A549 (cell line): ENCODE data around the gene ZNF804B.

Experiments used
- CEBPB ChIP-seq, 2 experiments: fragments of >200 bp in 1 of 2; sonication (Bioruptor Twin) in 1 of 2; formaldehyde crosslinking in 1 of 2; IDR thresholded peaks; 2 replicates each; pipeline ENCODE4 v1.6.1; 2012 to 2016
- CHD4 ChIP-seq: fragments of 200-600 bp; sonication (generic); IDR thresholded peaks from 2 replicates; pipeline ENCODE4 v1.6.1; 2016; ENCODE audit warnings: antibody characterized with exemption, mild to moderate bottlenecking, borderline replicate concordance
- EHMT2 ChIP-seq: fragments of 200-600 bp; sonication (generic); IDR thresholded peaks from 2 replicates; pipeline ENCODE4 v1.6.1; 2016; ENCODE audit warnings: antibody characterized with exemption, low read depth, mild to moderate bottlenecking, moderate library complexity
- HOXB13 ChIP-seq: fragments of 250-450 bp; sonication (Bioruptor Pico); IDR thresholded peaks from 2 replicates; pipeline ENCODE4 v1.5.0; 2020; ENCODE audit warnings: low read depth, mild to moderate bottlenecking, moderate library complexity
- JUN ChIP-seq, 2 experiments: fragments of >200 bp; sonication (Bioruptor Twin); formaldehyde crosslinking; IDR thresholded peaks; 2 replicates in 1 of 2; 3 replicates in 1 of 2; pipeline ENCODE4 v1.6.1; 2016 to 2017
- JUNB ChIP-seq: fragments of >200 bp; sonication (Bioruptor Twin); formaldehyde crosslinking; IDR thresholded peaks from 2 replicates; pipeline ENCODE4 v1.6.1; 2016
- NFE2L2 ChIP-seq: fragments of 150-350 bp; conservative IDR thresholded peaks from 2 replicates; pipeline ENCODE4 v1.6.1; 2014; ENCODE audit warnings: low read length
- POLR2A ChIP-seq: IDR thresholded peaks from 2 replicates; pipeline ENCODE4 v1.6.1; 2012; ENCODE audit warnings: mild to moderate bottlenecking, low read length
- POLR2AphosphoS2 ChIP-seq: conservative IDR thresholded peaks from 2 replicates; pipeline ENCODE4 v1.6.1; 2012; ENCODE audit warnings: low read length, improper control_type of control experiment, inconsistent platforms
- SMC3 ChIP-seq: fragments of >200 bp; sonication (Bioruptor Twin); formaldehyde crosslinking; IDR thresholded peaks from 3 replicates; pipeline ENCODE4 v1.6.1; 2018; ENCODE audit warnings: inconsistent platforms
- TF ChIP-seq, protein P1 (sequence below): fragments of >200 bp; sonication (Bioruptor Twin); formaldehyde crosslinking; IDR thresholded peaks from 3 replicates; pipeline ENCODE4 v1.5.1; 2016
- TF ChIP-seq, protein P2 (sequence below): IDR thresholded peaks from 2 replicates; pipeline ENCODE4 v1.6.1; 2012
- TF ChIP-seq, protein P3 (sequence below): fragments of 200-600 bp; sonication (generic); IDR thresholded peaks from 2 replicates; pipeline ENCODE4 v1.6.1; 2016; ENCODE audit warnings: antibody characterized with exemption, mild to moderate bottlenecking, moderate library complexity

DNA sequence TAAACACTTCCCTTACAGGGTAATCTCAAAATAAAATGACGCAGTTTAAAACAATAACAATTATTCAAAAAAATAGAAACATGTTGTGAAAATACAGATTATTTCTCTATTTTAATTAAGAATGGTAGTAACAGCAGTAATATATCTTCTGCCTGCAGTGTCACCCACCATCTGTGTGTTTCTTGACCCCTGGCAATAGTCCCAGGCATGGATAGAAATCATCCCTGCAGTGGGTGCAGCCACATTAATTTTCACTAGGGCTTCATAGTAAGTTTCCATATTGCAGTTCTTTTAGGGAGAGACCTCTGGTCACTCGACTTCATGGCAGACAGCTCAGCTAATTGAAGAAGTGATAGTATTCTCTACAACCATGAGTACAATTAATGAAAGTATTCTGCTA, 506.1 kb downstream of the ZNF804B start:
- TF ChIP-seq, protein P1, sequence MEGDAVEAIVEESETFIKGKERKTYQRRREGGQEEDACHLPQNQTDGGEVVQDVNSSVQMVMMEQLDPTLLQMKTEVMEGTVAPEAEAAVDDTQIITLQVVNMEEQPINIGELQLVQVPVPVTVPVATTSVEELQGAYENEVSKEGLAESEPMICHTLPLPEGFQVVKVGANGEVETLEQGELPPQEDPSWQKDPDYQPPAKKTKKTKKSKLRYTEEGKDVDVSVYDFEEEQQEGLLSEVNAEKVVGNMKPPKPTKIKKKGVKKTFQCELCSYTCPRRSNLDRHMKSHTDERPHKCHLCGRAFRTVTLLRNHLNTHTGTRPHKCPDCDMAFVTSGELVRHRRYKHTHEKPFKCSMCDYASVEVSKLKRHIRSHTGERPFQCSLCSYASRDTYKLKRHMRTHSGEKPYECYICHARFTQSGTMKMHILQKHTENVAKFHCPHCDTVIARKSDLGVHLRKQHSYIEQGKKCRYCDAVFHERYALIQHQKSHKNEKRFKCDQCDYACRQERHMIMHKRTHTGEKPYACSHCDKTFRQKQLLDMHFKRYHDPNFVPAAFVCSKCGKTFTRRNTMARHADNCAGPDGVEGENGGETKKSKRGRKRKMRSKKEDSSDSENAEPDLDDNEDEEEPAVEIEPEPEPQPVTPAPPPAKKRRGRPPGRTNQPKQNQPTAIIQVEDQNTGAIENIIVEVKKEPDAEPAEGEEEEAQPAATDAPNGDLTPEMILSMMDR, result no peak
- TF ChIP-seq, protein P2, sequence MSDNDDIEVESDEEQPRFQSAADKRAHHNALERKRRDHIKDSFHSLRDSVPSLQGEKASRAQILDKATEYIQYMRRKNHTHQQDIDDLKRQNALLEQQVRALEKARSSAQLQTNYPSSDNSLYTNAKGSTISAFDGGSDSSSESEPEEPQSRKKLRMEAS, result no peak
- TF ChIP-seq, protein P3, sequence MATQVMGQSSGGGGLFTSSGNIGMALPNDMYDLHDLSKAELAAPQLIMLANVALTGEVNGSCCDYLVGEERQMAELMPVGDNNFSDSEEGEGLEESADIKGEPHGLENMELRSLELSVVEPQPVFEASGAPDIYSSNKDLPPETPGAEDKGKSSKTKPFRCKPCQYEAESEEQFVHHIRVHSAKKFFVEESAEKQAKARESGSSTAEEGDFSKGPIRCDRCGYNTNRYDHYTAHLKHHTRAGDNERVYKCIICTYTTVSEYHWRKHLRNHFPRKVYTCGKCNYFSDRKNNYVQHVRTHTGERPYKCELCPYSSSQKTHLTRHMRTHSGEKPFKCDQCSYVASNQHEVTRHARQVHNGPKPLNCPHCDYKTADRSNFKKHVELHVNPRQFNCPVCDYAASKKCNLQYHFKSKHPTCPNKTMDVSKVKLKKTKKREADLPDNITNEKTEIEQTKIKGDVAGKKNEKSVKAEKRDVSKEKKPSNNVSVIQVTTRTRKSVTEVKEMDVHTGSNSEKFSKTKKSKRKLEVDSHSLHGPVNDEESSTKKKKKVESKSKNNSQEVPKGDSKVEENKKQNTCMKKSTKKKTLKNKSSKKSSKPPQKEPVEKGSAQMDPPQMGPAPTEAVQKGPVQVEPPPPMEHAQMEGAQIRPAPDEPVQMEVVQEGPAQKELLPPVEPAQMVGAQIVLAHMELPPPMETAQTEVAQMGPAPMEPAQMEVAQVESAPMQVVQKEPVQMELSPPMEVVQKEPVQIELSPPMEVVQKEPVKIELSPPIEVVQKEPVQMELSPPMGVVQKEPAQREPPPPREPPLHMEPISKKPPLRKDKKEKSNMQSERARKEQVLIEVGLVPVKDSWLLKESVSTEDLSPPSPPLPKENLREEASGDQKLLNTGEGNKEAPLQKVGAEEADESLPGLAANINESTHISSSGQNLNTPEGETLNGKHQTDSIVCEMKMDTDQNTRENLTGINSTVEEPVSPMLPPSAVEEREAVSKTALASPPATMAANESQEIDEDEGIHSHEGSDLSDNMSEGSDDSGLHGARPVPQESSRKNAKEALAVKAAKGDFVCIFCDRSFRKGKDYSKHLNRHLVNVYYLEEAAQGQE, result no peak
- TF ChIP-seq POLR2A, result no peak
- no peak for TF ChIP-seq NFE2L2
- no peak for TF ChIP-seq JUN (IDR thresholded peaks at IDR 0.05)
- no peak for TF ChIP-seq CHD4
- no peak for TF ChIP-seq CEBPB (IDR thresholded peaks at IDR 0.05)
- TF ChIP-seq HOXB13 (CRISPR knock-in tag), result no peak
- TF ChIP-seq POLR2AphosphoS2, result no peak
- no peak for TF ChIP-seq JUNB
- TF ChIP-seq EHMT2, result no peak
- TF ChIP-seq SMC3, result no peak
